Gastrocnemius medialis (tissue), 4 donors: ENCODE measurements around the gene TENT4B. TPM values are rescaled to one million over a fixed set of nuclear protein-coding genes. Genes with fewer than 3 reads are reported as not detected.

ENCODE experiments used
- ATAC-seq, 2 donors: fragments of 150-250 bp; one replicate each; pipeline ENCODE4 v1.9.1; 2016
- DNase-seq, 2 donors: peaks; one replicate each; pipeline ENCODE4 v3.0.0-alpha.2; 2019
- H3K27ac ChIP-seq, 4 donors: fragments of 200-600 bp; sonication (generic); 1 replicate in 1 of 4; 2 replicates in 3 of 4; pipeline ENCODE4 v1.5.1; 2016 to 2018; ENCODE audit warnings: mild to moderate bottlenecking in 2 of 4, moderate library complexity in 1 of 4
- H3K27me3 ChIP-seq, 3 donors: fragments of 200-600 bp; sonication (generic) in 2 of 3; 1 replicate in 1 of 3; 2 replicates in 2 of 3; pipeline versions ENCODE4 v1.5.1 to v1.6.0; 2016 to 2019; ENCODE audit warnings: mild to moderate bottlenecking in 1 of 3, moderate library complexity in 1 of 3
- H3K36me3 ChIP-seq, 2 donors: fragments of 200-600 bp; sonication (generic) in 1 of 2; one replicate each; pipeline ENCODE4 v1.5.1; 2017 to 2018
- H3K4me1 ChIP-seq, 2 donors: fragments of 200-600 bp; sonication (generic) in 1 of 2; one replicate each; pipeline ENCODE4 v1.5.1; 2016 to 2017; ENCODE audit warnings: mild to moderate bottlenecking in 2 of 2
- H3K4me3 ChIP-seq, 4 donors: fragments of 200-600 bp; sonication (generic) in 3 of 4; 1 replicate in 1 of 4; 2 replicates in 3 of 4; pipeline ENCODE4 v1.5.1; 2016 to 2019; ENCODE audit warnings: mild to moderate bottlenecking in 2 of 4
- H3K9me3 ChIP-seq, 3 donors: fragments of 200-600 bp; sonication (generic) in 2 of 3; 1 replicate in 1 of 3; 2 replicates in 2 of 3; pipeline ENCODE4 v1.5.1; 2016 to 2019
- CTCF ChIP-seq, 5 experiments: fragments of 450-650 bp in 3 of 5; fragments of 200-600 bp in 2 of 5; sonication (generic) in 2 of 5; IDR thresholded peaks in 4 of 5; conservative IDR thresholded peaks in 1 of 5; 1 replicate in 4 of 5; 2 replicates in 1 of 5; pipeline ENCODE4 v1.5.1; 2016 to 2019; ENCODE audit warnings: antibody characterized with exemption in 5 of 5, mild to moderate bottlenecking in 3 of 5, moderate library complexity in 3 of 5
- POLR2A ChIP-seq, 2 donors: fragments of 450-650 bp; IDR thresholded peaks; one replicate each; pipeline ENCODE4 v1.6.1; 2017; ENCODE audit warnings: antibody characterized with exemption in 2 of 2, mild to moderate bottlenecking in 2 of 2, moderate library complexity in 2 of 2
- in situ Hi-C, 4 donors: fragments of 200-750 bp; cut with MboI; loops; one replicate each; pipeline versions ENCODE4 v1.15.0 to v1.8.0; 2017; ENCODE audit warnings: low sequenced_read_pairs in 4 of 4
- intact Hi-C: fragments of 100-400 bp; cut with DNase I; formaldehyde crosslinking; loops from one replicate; pipeline ENCODE4 v1.15.1; 2023; ENCODE audit warnings: low total_unique reads
- total RNA-seq, 4 donors: library from RNA; depleted of rRNA; stranded (reverse); fragments of >200 nt; gene quantifications; one replicate each; pipeline versions ENCODE4 v1.1.0 to v1.2.3, GENCODE V29; 2016

The TENT4B gene
- total RNA-seq, 4 donors from 2014 or later = 5.7 to 12.2 (median 7.0) TPM

- no peaks in the 10 kb centered on the region for H3K27me3 ChIP-seq
These were observed 51.5 kb downstream of the TENT4B start for GRCh38 chr16:50204453-50205108.

GRCh38 chr16:50207652-50208051 lies 54.5 kb downstream of the TENT4B start:
- TF ChIP-seq POLR2A (IDR thresholded peaks at IDR 0.05) = no peak
- TF ChIP-seq CTCF (IDR thresholded peaks at IDR 0.05 in 4 of 5, conservative IDR thresholded peaks at IDR 0.05 in 1 of 5) = no peak
- peaks cover 0 to 10% of the 10 kb centered on the region in 2 donors for H3K36me3 ChIP-seq
- H3K4me3 ChIP-seq = no peak overlapping the region
- peaks cover 60 to 65% of the 10 kb centered on the region in 2 donors for H3K4me1 ChIP-seq
- no peaks in the 10 kb centered on the region for H3K9me3 ChIP-seq
- intact Hi-C loops = no loop called here
- H3K27me3 ChIP-seq = no peaks in the 10 kb centered on the region
- ATAC-seq (peak in 1 of 2 donors; percentile 39), DNase-seq (no peak)
- H3K27ac ChIP-seq = peak overlapping the region in 3 of 4 donors; percentile 32 to 72 (median 35)
- in situ Hi-C loops = loop anchor here (5.0 to 25.0 kb wide), 5 partner anchors 63 to 455 kb away; partner anchors contain the start of genes CNEP1R1 (in 2 of the 4) and BRD7 (in 1 of the 4)

More at GRCh38 chr16:50204453-50205108, 51.5 kb downstream of the TENT4B start:
- Histone ChIP-seq H3K27ac (no peak overlapping the region), H3K4me3 (no peak overlapping the region), H3K36me3 (no peaks in the 10 kb centered on the region), H3K4me1 (peaks cover 59% of the 10 kb centered on the region in 2 donors), H3K9me3 (no peaks in the 10 kb centered on the region)
- ATAC-seq = no peak
- intact Hi-C loops (no loop called here), in situ Hi-C loops (loop anchor here (5.0 to 25.0 kb wide), 5 partner anchors 60 to 458 kb away; partner anchors contain the start of genes CNEP1R1 (in 2 of the 4) and BRD7 (in 1 of the 4))
- no peak for DNase-seq
- TF ChIP-seq CTCF (IDR thresholded peaks at IDR 0.05 in 4 of 5, conservative IDR thresholded peaks at IDR 0.05 in 1 of 5) = no peak
- TF ChIP-seq POLR2A (IDR thresholded peaks at IDR 0.05) = no peak

- DNase-seq (no peak), ATAC-seq (peak in 1 of 2 donors; percentile 41)
- H3K4me1 ChIP-seq = peaks cover 54 to 58% of the 10 kb centered on the region in 2 donors
- no peaks in the 10 kb centered on the region for H3K27me3 ChIP-seq
- TF ChIP-seq POLR2A (IDR thresholded peaks at IDR 0.05) = no peak
- no peak for TF ChIP-seq CTCF (IDR thresholded peaks at IDR 0.05 in 4 of 5, conservative IDR thresholded peaks at IDR 0.05 in 1 of 5)
- peak overlapping the region in 3 of 4 donors; percentile 32 to 72 (median 35) for H3K27ac ChIP-seq
- intact Hi-C loops = no loop called here
- no peaks in the 10 kb centered on the region for H3K9me3 ChIP-seq
- no peak overlapping the region for H3K4me3 ChIP-seq
- H3K36me3 ChIP-seq = peaks cover 0 to 17% of the 10 kb centered on the region in 2 donors
- in situ Hi-C loops = loop anchor here (5.0 to 25.0 kb wide), 5 partner anchors 64 to 454 kb away; partner anchors contain the start of genes CNEP1R1 (in 2 of the 4) and BRD7 (in 1 of the 4)
These were observed 55.4 kb downstream of the TENT4B start for GRCh38 chr16:50208460-50208931.

GRCh38 chr16:50209546-50210265 lies 56.6 kb downstream of the TENT4B start:
- Histone ChIP-seq H3K9me3 (no peaks in the 10 kb centered on the region), H3K4me1 (peaks cover 44 to 46% of the 10 kb centered on the region in 2 donors), H3K36me3 (peaks cover 0 to 17% of the 10 kb centered on the region in 2 donors), H3K27me3 (no peaks in the 10 kb centered on the region), H3K4me3 (no peak overlapping the region), H3K27ac (peak overlapping the region; percentile 35 to 72 (median 50))
- no peak for TF ChIP-seq POLR2A (IDR thresholded peaks at IDR 0.05)
- TF ChIP-seq CTCF (IDR thresholded peaks at IDR 0.05 in 4 of 5, conservative IDR thresholded peaks at IDR 0.05 in 1 of 5) = no peak
- in situ Hi-C loops = loop anchor here (5.0 to 25.0 kb wide), 7 partner anchors 65 to 455 kb away; partner anchors contain the start of genes CNEP1R1 (in 2 of the 4) and BRD7 (in 1 of the 4)
- intact Hi-C loops = loop anchor here (2.0 to 10.0 kb wide), 3 partner anchors 55 to 595 kb away; partner anchors contain the start of gene CNEP1R1
- peak; percentile 11 to 27 for DNase-seq
- peak; percentile 53 to 55 for ATAC-seq
